Upper lobe of left lung (tissue), 4 donors: ENCODE results near the gene CEP164.
"Not testable (repeated sequence)": the region's sequence is repeated elsewhere in the genome, so short reads cannot be mapped to it uniquely, and the experiment has no call there.

ENCODE experiments used
- CTCF ChIP-seq, 6 experiments: fragments of 450-650 bp in 4 of 6; fragments of 200-600 bp in 2 of 6; sonication (generic) in 2 of 6; IDR thresholded peaks; one replicate each; pipeline ENCODE4 v1.5.1; 2016 to 2019; ENCODE audit warnings: antibody characterized with exemption in 6 of 6
- EP300 ChIP-seq, 4 donors: sonication (generic); formaldehyde crosslinking; IDR thresholded peaks; one replicate each; pipeline ENCODE4 v1.5.1; 2017; ENCODE audit warnings: antibody characterized with exemption in 4 of 4, control low read depth in 2 of 4
- POLR2A ChIP-seq, 4 donors: fragments of 450-650 bp; IDR thresholded peaks; one replicate each; pipeline ENCODE4 v1.5.1; 2016 to 2017; ENCODE audit warnings: antibody characterized with exemption in 4 of 4, mild to moderate bottlenecking in 2 of 4
- POLR2AphosphoS5 ChIP-seq, 2 donors: sonication (generic); formaldehyde crosslinking; IDR thresholded peaks; one replicate each; pipeline ENCODE4 v1.5.1; 2017; ENCODE audit warnings: antibody characterized with exemption in 2 of 2

GRCh38 chr11:117405898-117406297, 78.2 kb downstream of the CEP164 start:
- not testable (repeated sequence) for TF ChIP-seq EP300, CTCF, POLR2AphosphoS5, POLR2A (IDR thresholded peaks at IDR 0.05)
